HepG2 (cell line): Measurements from ENCODE around the gene PRDM12. TPM values are rescaled to one million over a fixed set of nuclear protein-coding genes. Genes with fewer than 3 reads are reported as not detected.

ENCODE experiments used
- ATAC-seq: fragments of 200-7000 bp; cut with Tn5 transposase; 3 replicates; pipeline ENCODE4 v1.9.1; 2020; ENCODE audit warnings: mild to moderate bottlenecking, moderate library complexity
- BruUV-seq: library from RNA; stranded (reverse); fragments of 400-500 nt; replicated peaks from 2 replicates; lab custom pipeline; 2021; lab: Mats Ljungman, UMichigan
- CTCF ChIA-PET: fragments of 300-600 bp; formaldehyde crosslinking; extraction: SDS; loops from one replicate; lab custom pipeline; 2021; ENCODE audit warnings: low total read pairs, inconsistent platforms, low intra/inter-chr PET ratio; lab: Yijun Ruan, JAX
- POLR2A ChIA-PET: fragments of 350-600 bp; sonication (Branson Sonifier 250); formaldehyde crosslinking; loops from one replicate; lab custom pipeline; 2020; ENCODE audit warnings: antibody characterized with exemption, inconsistent platforms; lab: Yijun Ruan, JAX
- DNase-seq: peaks from one replicate; pipeline ENCODE4 v3.0.0-alpha.2; 2015; ENCODE audit warnings: low spot score
- FAIRE-seq: peaks from 3 replicates; lab custom pipeline; 2011; peaks lifted over from hg19 to GRCh38; lab: Jason Lieb, UNC
- H2AFZ ChIP-seq: one replicate; pipeline ENCODE4 v1.6.1; 2011; ENCODE audit warnings: low read length, inconsistent platforms
- H3K27ac ChIP-seq: fragments of 300-600 bp; 3 replicates; pipeline ENCODE4 v1.8.0; 2011; ENCODE audit warnings: mixed run types, mild to moderate bottlenecking, mixed read lengths, low read length, inconsistent platforms; ENCODE audit not compliant: insufficient read depth; ENCODE audit errors: extremely low read length
- H3K27me3 ChIP-seq, 2 experiments: fragments of 200-600 bp in 1 of 2; 2 replicates in 1 of 2; 3 replicates in 1 of 2; pipeline versions ENCODE4 v1.6.0 to v1.8.0; 2011; ENCODE audit warnings: low read length in 2 of 2, mild to moderate bottlenecking in 2 of 2, moderate library complexity in 2 of 2, inconsistent platforms in 1 of 2; ENCODE audit not compliant: insufficient read depth in 2 of 2, control insufficient read depth in 1 of 2
- H3K36me3 ChIP-seq, 2 experiments: fragments of 200-600 bp in 1 of 2; replicated peaks in 1 of 2; 2 replicates in 1 of 2; 3 replicates in 1 of 2; pipeline versions ENCODE4 v1.5.1 to v1.8.0; 2011; ENCODE audit warnings: low read length in 2 of 2, inconsistent platforms in 1 of 2; ENCODE audit not compliant: insufficient read depth in 2 of 2, control insufficient read depth in 1 of 2
- H3K4me1 ChIP-seq: 2 replicates; pipeline ENCODE4 v1.5.1; 2012; ENCODE audit warnings: low read length, inconsistent platforms; ENCODE audit not compliant: insufficient read depth
- H3K4me2 ChIP-seq: 2 replicates; pipeline ENCODE4 v1.6.0; 2011; ENCODE audit warnings: low read depth, low read length, inconsistent platforms
- H3K4me3 ChIP-seq, 3 experiments: fragments of 200-600 bp in 1 of 3; sonication (generic), shearing (Covaris generic) in 1 of 3; replicated peaks in 1 of 3; 2 replicates each; pipeline ENCODE4 v1.5.1; 2011 to 2016; ENCODE audit warnings: low read length in 3 of 3, inconsistent platforms in 2 of 3, low read depth in 2 of 3, mild to moderate bottlenecking in 2 of 3, control low read depth in 1 of 3, mixed read lengths in 1 of 3; ENCODE audit not compliant: insufficient read depth in 1 of 3
- H3K79me2 ChIP-seq: one replicate; pipeline ENCODE4 v1.6.1; 2011; ENCODE audit warnings: low read length, inconsistent platforms; ENCODE audit not compliant: insufficient read depth
- H3K9ac ChIP-seq: 2 replicates; pipeline ENCODE4 v1.6.0; 2011; ENCODE audit warnings: mild to moderate bottlenecking, low read depth, low read length, inconsistent platforms; ENCODE audit not compliant: insufficient read depth
- H3K9me3 ChIP-seq: 2 replicates; pipeline ENCODE4 v1.5.1; 2012; ENCODE audit warnings: mild to moderate bottlenecking, low read length
- H4K20me1 ChIP-seq: 2 replicates; pipeline ENCODE4 v1.6.0; 2011; ENCODE audit warnings: inconsistent platforms, mild to moderate bottlenecking, low read length, moderate library complexity; ENCODE audit not compliant: insufficient read depth
- AGO1 ChIP-seq: fragments of 200-400 bp; formaldehyde crosslinking; IDR thresholded peaks from 2 replicates; pipeline ENCODE4 v1.6.1; 2017; ENCODE audit warnings: mild to moderate bottlenecking, low read depth, low read length, moderate library complexity; ENCODE audit not compliant: poor library complexity, severe bottlenecking
- HNRNPK ChIP-seq: fragments of 200-400 bp; formaldehyde crosslinking; IDR thresholded peaks from 2 replicates; pipeline ENCODE4 v1.6.1; 2018; ENCODE audit warnings: low read length, low read depth, moderate library complexity, mild to moderate bottlenecking; ENCODE audit not compliant: poor library complexity, severe bottlenecking
- MEIS2 ChIP-seq: sonication (generic); formaldehyde crosslinking; IDR thresholded peaks from 2 replicates; pipeline ENCODE4 v1.9.0; 2021; ENCODE audit warnings: mild to moderate bottlenecking, missing genetic modification reagents
- TIGD3 ChIP-seq: sonication (generic); formaldehyde crosslinking; IDR thresholded peaks from 2 replicates; pipeline ENCODE4 v1.5.1; 2020; ENCODE audit warnings: mild to moderate bottlenecking, missing genetic modification reagents, borderline replicate concordance
- ZNF770 ChIP-seq: sonication (generic); formaldehyde crosslinking; IDR thresholded peaks from 2 replicates; pipeline ENCODE4 v1.5.0; 2020; ENCODE audit warnings: mild to moderate bottlenecking, missing genetic modification reagents
- WGBS: methylation state at CpG from one replicate; pipeline ENCODE4 v1.1.6; 2017; ENCODE audit warnings: low lambda C conversion rate; 5-methylcytosine and 5-hydroxymethylcytosine counted together
- in situ Hi-C: cut with HindIII; loops from 2 replicates; pipeline ENCODE4 v1.10.0; 2017; ENCODE audit warnings: low pct_unique_long_range_greater_than_20kb; ENCODE audit not compliant: extremely low pct_ligation_motif_present
- intact Hi-C: fragments of 100-400 bp; cut with micrococcal nuclease; formaldehyde crosslinking; loops from one replicate; pipeline ENCODE4 v1.10.0; 2022; ENCODE audit not compliant: unreplicated experiment
- polyA plus RNA-seq, 8 experiments: library from polyadenylated mRNA; depleted of rRNA in 3 of 8; stranded (reverse) in 7 of 8; unstranded in 1 of 8; fragments of >200 nt; fragmentation: Illumina TruSeq in 4 of 8; extraction: Trizol in 4 of 8; gene quantifications; 2 replicates each; pipeline versions ENCODE4 v1.2.1 to v1.2.3, GENCODE V29; 2011 to 2016; ENCODE audit warnings: low read depth in 4 of 8, missing spikeins in 1 of 8, mixed read lengths in 1 of 8; ENCODE audit not compliant: insufficient read depth in 1 of 8
- total RNA-seq, 5 experiments: library from RNA; depleted of rRNA; stranded (reverse); fragments of >200 nt; fragmentation: Illumina TruSeq; extraction: Trizol; gene quantifications; 2 replicates each; pipeline ENCODE4 v1.2.3, GENCODE V29; 2016; ENCODE audit warnings: low read depth in 1 of 5

Gene PRDM12
- total and polyA plus RNA-seq, 2 of the 13 experiments (the other 11 are each of a cell fraction or from before 2014, with no cell fraction given): 0.04 to 0.07 TPM

GRCh38 chr9:130659699-130660248 lies 4.6 kb upstream of the PRDM12 start:
- H3K4me3 ChIP-seq: no peak overlapping the region
- peaks cover 21 to 93% of the 10 kb centered on the region in 2 experiments for H3K27me3 ChIP-seq
- H3K79me2 ChIP-seq: no peaks in the 10 kb centered on the region
- POLR2A ChIA-PET: no interaction called here
- ATAC-seq: no peak
- no peak for DNase-seq
- no peak overlapping the region for H3K27ac ChIP-seq
- in situ Hi-C loops: no loop called here
- no peak overlapping the region for H2AFZ ChIP-seq
- no peaks in the 10 kb centered on the region for H3K9me3 ChIP-seq
- H3K4me2 ChIP-seq: no peak overlapping the region; the same call in 1 of the 2 replicates
- BruUV-seq: no TSS peak
- H3K36me3 ChIP-seq: no peaks in the 10 kb centered on the region
- intact Hi-C loops: no loop called here
- CTCF ChIA-PET: no interaction called here
- no peak for FAIRE-seq
- no peak overlapping the region for H3K9ac ChIP-seq
- H3K4me1 ChIP-seq: peaks cover 32% of the 10 kb centered on the region
- peaks cover 4% of the 10 kb centered on the region; the same call in 1 of the 2 replicates for H4K20me1 ChIP-seq
- TF ChIP-seq TIGD3 (CRISPR knock-in tag) (no peak), MEIS2 (CRISPR knock-in tag) (no peak), HNRNPK (peak; percentile 62), AGO1 (no peak), ZNF770 (CRISPR knock-in tag) (no peak)
- 20% methylated on average over 39 of the region's 58 CpGs for WGBS
